T1000 (cell line): Measurements from ENCODE around the gene ZBTB5.
"Not testable (repeated sequence)": the region's sequence is repeated elsewhere in the genome, so short reads cannot be mapped to it uniquely, and the experiment has no call there.

Experiments used
- DNase-seq: peaks from one replicate; lab custom pipeline; 2025; ENCODE audit warnings: mixed read lengths; lab: John Stamatoyannopoulos, UW

The ZBTB5 gene

DNA sequence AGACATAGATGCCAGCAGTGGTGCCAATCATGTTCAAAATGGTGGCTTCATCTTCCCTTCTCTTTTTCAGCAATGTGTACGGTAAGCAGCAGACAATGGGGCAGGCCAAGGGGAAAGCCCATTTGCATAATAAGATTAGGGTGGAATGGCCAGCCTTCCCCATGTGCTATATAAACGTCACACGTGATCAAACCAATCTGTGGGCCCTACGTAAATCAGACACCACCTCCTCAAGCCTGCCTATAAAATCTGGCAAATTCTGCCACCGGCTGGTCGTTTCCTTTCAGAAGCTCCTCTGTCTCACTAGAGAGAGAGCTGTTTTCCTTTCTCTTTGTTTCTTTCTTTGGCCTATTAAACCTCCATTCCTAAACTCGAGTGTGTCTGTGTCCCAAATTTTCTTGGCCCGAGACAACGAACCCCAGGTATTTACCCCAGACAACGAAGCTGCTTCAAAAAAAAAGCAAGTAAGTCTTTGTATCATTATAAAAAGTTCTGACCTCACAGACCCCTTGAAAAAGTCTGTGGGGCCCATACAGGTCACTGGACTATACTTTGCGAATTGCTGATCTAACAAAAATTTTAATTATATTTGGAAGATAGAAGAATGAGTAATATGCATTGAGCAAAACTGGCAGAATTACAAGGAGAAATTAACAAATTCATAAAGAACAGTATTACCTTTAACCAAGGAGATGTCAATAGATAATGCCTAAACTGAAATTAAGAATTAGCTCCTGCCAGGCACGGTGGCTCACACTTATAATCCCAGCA is 15.2 kb downstream of the ZBTB5 start:
- no peak for DNase-seq

DNA sequence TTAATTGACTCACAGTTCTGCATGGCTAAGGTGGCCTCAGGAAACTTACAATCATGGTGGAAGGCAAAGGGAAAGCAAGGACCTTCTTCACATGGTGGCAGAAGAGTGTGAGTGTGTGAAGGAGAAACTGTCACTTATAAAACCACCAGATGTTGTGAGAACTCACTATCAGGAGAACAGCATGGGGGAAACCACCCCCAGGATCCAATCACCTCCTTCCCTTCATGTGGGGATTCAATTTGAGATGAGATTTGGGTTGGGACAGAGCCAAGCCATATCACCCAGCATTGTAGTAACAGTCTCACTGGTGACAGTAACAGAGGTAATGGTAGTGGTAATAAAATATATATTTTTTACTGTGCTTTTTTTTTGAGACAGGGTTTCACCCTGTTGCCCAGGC is 18.1 kb downstream of the ZBTB5 start:
- no peak for DNase-seq

DNA sequence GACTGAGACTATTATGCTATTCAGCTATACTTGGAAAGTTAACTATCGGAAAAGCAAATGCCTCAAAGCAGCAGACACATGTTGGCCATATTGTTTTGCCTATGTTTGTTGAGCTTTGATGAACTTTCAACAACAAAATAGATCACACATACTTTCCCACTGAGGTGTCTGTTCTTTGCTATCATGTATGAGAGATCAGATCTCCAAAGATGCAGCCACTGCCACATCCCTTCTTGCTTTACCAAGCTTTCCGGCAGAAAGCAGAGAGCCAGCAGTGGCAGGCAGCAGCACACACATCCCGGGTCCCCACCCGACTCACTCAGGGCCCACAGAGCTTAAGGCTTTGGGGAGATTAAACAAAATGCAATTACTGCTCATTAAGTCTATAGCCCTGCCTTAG is 18.8 kb downstream of the ZBTB5 start:
- DNase-seq: no peak

DNA sequence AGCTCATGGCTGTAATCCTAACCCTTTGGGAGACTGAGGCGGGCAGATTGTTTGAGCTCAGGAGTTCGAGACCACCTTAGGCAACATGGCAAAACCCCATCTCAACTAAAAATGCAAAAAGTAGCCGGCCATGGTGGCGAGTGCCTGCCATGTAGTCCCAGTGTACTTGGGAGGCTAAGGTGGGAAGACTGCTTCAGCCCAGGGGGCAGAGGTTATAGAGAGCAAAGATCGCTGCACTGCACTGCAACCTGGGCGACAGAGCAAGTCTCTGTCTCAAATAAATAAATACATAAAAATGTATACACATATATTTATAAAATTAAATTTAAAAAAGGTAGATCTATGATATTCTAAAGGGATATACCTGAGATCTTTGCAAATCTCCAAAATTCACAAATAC is 19.4 kb downstream of the ZBTB5 start:
- no peak for DNase-seq

DNA sequence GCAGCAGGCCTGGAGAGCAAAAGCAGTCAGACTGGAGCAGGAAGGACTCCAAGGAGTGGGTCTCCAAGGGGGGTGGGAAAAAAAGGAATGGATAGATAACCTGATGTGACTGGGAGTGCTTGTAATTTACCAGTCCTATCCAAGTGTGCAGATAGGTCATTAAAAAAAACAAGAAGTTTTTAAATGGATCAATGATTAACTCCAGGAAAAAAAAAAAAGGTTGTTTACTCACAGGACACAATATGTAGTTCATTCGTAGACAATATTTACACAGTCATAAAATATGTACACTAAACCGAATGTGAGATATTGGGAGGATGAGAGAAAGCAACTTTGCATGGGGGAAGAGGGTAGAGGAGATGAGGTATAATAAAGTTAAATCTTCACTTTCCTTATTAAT is 20.4 kb downstream of the ZBTB5 start:
- DNase-seq: no peak

DNA sequence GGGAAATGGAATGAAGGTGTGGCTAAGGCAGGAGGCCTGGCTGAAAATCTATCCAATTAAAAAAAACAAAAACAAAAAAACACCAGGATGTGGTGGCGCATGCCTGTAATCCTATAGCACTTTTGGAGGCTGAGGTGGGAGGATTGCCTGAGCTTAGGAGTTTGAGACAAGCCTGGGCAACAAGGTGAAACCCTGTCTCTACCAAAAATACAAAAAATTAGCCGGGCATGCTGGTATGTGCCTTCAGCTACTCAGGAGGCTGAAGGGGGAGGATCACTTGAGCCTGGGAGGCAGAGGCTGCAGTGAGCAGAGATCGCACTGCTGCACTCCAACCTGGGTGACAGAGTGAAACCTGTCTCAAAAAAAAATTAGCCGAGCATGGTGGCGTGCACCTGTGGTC is 21.7 kb downstream of the ZBTB5 start:
- no peak for DNase-seq

DNA sequence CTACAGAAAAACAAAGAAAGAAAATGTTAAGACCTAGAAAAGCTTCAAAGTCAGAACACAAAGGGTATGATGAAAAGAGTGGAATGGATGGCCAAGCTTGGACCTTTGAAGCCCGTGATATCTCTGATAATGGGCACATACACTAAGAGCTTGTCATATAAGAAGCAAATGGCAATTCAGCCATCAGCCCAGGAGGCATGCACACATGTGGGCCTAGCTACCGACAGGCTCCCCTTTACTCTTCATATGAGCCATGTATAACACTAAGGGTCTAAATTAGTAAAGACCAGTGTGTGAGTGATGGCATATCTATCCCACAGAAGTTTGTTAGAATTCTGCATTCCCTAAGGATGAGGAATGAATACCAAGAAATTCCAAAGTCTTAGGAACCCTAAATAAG is 22.7 kb downstream of the ZBTB5 start:
- DNase-seq: no peak

DNA sequence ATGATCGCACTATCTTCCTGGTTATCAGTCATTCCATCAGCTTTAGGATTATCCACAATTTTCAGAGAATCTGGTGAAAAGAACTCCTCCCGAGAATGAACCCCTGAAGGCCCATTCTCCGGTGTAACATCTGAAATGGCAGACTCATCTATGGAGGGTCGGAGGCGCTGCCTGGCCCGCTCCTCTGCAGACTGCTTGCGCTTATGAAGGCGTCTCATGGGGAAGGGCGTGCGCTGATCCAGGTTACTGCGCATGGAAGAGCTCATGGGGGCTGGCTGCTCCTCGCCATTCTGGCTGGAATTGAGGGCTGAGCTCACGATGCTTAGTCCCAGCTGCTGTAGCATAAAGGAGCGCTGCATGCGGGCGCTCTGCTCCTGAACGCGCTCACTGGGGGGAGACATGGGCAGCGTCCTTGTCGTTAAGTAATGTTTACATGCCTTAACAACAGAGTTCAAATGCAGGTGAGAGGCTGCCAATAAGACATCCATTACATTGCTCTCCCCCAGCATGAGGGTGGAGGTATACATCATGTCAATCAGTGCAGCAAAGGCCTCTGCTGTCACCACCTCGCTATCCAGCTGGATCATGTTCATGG is 23.4 kb downstream of the ZBTB5 start:
- no peak for DNase-seq

DNA sequence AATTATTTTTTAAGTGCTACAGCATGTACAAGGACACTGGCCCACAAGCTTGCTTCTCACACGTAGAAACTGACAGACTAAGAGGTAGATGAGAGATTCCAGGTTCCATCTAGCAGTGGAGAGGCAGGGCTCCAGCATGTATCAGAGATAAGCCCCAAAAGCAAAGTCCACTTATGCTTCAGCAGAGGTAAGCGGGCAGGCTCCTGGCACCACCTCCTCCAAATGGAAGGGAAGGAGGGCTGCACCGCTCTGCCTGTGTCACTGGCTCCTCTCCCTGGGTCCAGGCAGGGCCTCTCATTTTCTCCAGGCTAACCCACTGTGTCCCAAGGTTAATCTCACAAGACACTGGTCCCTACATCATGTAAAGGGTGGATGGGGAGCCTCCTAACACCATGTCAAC is 26.9 kb downstream of the ZBTB5 start:
- no peak for DNase-seq

DNA sequence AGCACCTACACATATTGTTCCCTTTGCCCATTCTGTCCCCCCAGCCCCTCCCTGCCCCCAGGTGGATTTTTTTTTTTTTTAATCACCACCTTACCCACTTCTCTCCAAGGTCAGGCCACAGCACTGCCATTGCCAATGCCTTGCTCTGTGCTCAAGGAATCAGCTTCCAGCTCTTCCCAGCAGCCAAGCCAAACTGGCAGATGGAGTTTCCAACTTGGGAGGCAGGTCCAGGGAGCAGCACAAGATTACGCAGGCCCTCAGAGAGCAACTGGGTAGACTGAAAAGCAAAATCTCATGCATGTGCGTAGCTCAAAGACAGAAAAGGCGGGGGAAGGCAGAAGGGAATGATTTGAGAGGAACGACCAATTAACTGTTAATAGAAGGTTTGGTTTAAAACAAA is 27.6 kb downstream of the ZBTB5 start:
- no peak for DNase-seq

DNA sequence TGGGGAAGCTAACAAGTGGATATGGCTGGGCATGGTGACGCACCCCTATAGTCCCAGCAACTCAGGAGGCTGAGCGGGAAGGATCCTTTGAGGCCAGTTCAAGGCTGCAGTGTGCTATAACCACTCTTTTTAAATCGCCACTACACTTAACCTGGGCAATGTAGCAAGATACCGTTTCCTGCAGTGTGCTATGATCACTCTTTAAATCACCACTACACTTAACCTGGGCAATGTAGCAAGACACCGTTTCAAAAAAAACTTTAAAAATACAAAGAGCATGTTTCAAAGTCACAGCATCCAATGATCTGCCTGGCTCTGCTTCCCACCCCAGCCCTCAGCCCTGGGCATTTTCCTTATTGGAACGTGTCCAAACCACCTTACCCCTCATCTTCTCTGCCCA is 28.2 kb downstream of the ZBTB5 start:
- no peak for DNase-seq

DNA sequence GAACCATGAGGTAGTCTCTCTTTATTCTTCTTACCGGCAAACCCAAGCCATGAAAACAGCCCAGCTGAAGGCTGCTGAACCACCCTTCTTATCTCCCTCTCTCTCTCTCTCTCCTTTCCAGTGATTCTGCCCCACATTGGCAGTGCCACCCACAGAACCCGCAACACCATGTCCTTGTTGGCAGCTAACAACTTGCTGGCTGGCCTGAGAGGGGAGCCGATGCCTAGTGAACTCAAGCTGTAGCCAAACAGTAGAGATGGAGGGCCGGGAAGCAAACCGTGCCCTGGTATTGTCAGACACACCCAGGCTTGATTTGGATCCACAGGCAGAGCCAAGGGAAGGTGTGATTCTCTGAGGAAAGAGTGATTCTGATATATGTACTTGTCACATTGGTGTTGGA is 28.7 kb downstream of the ZBTB5 start:
- no peak for DNase-seq

DNA sequence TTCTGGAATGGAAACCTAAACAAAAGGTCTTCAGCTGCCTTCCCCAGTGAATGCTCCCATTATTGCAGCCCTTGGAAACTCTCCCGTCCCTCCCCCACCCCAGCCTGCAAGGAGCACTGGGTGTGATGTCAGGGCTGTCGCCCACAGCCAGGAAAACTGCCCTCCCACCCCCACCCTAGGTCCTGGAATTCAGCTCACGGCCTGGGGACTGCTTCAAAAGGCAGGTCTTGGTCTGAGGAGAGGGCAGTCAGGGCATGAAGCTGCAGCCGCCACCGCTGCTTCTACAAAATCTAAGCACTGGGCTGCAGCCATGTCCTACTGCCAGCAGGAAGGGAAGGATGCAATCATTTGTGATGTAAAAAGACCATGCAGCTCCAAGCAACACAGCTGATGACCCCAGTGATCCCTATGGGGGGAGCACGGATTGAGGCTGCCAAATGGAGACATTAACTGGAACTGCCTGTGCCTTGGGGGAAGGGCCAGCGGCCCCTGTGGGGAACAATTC is 31.3 kb downstream of the ZBTB5 start:
- DNase-seq: no peak

DNA sequence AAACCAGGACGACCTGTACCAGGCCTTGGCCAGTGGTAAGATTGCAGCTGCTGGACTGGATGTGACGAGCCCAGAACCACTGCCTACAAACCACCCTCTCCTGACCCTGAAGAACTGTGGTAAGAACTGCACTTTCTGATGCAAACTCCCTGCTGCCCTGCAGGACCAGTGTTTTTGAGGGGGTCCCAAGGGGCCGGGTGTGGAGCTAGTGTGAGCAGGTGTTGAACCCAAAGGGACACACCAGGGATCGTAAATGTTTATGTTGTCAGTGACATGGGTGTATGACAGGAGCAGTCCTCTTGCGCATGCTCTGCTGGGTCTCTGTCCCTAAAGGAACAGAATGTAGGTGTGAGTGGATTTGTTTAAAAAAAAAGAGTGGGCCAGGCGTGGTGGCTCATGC is 33.2 kb downstream of the ZBTB5 start:
- no peak for DNase-seq

DNA sequence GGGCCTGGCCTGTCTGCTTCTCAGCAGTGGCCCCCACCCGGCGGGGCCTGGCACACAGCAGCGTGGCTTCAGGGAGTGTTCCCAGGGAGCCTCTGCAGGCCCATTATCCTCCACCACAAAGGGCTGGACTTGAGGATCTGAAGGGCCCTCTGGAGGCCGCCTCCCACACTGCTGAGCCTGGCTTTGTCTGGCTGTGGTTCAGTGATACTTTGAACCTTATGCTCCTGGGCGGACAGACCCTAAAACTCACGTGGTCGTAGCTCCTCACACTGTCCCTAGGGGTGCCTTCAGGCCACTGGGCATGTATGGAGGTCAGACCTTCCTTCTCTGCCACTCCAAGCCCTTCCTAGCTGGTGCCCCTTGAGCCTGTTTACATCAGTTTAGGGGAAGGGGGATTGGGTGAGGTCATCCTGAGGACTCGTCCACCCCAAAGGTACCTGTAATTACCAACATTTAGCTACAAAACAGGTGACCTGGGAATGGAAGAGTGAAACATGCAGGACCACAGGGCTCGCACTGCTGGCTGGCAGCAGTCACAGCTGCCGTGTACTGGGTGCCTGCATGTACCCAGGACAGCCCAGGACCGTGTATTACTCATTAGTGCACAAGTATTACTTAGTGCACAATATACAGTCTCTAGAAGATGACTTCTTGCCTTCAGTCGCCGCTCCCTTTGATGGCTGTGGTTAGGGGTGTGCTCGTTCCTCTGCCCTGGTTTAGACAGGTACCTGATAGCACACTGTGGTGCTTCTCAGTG is 34.2 kb downstream of the ZBTB5 start:
- no peak for DNase-seq

DNA sequence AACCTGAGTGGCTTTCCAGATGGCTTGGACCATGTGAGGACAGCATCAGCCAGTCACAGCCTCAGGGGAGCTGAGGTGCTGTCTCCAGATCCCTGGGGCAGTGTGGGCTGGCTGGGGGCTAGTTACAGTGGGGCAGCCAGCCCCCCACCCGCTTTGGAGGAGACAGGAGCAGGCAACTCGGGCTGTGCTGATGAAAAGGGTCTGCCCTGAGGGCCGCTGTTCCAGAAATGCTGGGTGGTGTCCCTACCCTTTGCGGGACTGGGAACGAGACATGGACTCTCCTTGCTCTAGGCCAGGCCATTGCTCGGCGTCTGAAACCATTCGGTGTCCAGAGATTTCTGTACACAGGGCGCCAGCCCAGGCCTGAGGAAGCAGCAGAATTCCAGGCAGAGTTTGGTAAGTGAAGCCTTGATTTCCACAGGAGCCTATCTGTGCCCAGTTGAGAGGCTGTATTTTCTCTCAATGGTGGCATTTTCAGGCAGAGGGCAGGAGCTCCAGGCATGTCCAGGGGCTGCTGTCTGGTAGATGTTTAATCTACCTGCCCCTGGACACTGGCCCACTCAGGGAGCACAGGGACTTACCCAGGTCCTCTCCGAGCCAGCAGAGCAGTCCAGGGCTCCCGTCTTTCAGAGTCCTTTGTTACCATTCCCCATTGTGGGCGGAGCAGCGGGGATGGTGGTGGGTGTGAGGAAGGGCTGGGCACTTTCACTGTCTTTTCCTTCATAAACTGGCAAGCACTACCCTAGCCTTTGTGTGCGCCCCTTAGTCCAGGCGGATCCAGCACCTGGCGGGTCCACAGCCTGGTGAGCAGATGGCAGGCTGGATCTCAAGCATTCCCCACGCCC is 35.6 kb downstream of the ZBTB5 start:
- no peak for DNase-seq

DNA sequence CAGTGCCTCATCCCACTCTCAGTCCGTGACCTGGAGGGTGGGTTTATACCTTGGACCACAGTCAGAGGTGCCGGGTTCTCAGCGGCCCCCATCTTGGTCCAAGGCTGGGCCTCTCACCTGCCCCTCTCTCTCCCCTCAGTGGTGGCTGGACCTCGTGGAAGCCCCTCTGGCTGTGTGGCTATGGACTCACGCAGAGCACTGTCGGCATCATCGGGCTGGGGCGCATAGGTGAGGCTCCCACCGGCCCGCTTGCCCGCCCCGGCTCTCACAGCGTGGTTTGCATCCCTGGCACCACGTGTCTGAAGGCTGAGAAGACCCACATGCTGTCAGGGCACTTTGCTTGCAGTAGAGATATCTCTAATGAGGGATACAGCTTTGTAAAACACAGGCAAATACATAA is 36.9 kb downstream of the ZBTB5 start:
- DNase-seq: no peak

DNA sequence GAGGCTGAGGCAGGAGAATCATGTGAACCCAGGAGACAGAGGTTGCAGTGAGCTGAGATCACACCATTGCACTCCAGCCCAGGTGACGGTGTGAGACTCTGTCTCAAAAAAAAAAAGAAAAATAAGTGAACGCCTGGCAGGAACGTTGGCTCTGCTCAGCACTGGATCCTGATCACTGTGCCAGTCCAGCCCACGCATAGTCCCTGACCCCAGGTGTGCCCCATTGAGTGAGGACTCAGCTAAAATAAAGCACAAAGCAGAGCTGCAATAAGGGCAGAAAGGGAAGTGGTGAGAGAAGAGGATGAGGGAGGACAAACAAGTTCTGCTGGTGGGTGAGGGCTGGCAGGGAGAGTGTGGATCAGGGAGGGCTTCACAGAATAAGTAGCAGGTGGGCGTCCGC is 38.4 kb downstream of the ZBTB5 start:
- no peak for DNase-seq

DNA sequence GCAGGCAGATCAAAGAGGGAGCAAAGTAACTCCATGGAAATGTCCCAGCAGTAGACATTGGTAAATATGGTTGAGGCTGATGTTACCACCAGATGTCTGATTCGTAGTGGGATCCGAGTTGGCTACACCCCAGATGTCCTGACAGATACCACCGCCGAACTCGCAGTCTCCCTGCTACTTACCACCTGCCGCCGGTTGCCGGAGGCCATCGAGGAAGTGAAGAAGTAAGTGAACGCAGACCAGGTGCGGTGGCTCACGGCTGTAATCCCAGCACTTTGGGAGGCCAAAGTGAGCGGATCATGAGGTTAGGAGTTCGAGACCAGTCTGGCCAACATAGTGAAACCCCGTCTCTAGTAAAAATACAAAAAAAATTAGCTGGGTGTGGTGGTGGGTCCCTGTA is 38.8 kb downstream of the ZBTB5 start:
- DNase-seq: not testable (repeated sequence)

DNA sequence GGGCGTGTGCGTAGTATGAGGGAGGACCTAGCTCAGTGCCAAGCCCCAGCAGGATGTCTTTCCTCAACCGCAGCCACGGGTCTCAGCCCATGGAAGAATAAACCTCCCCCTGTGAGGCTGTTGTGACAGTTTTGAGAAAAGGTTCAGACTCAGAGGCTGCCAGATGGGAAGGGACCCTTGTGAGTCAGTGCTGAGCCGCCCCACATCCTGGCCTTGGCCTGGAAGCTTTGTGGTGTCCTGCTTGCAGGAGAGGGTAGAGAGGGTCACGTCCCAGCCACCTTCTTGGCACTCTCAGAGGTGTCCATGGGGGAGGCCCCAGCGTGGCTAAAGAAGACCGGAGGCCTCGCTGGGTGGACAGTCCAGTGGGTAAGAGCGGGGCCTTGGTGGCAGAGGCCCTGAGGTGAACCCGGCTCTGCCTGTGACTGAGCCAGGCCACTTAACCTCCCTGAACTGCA is 39.9 kb downstream of the ZBTB5 start:
- DNase-seq: no peak

DNA sequence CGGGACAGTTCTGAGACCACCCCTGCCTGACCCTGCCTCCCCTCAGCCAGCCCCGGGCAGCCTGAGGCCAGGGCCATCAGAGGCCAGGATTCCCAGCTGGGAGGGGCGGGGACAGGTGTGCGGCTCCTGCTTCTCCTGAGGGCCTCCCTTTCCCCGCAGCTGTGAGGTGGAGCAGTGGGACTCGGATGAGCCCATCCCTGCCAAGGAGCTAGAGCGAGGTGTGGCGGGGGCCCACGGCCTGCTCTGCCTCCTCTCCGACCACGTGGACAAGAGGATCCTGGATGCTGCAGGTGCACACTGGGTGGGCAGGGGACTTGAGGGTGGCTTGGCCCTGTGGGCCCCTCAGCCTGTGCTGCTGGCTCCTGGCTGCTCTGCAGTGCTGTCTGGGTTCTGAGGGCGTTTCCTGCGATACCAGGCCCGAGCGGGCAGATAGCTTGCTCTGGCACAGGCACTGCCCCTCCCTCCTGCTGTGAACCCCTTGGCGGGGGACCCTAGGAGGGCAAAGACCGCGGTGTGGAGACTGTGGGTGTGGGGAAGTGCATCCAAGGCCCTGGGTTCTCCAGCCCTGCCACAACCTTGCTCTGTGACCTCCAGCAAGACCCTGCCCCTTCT is 40.5 kb downstream of the ZBTB5 start:
- no peak for DNase-seq
